ENCODE measurements around the gene FAM20A. TPM values are rescaled to one million over a fixed set of nuclear protein-coding genes. Genes with fewer than 3 reads are reported as not detected.

The FAM20A gene
- total RNA-seq, 2 experiments from 2014 or later: not detected

DNA sequence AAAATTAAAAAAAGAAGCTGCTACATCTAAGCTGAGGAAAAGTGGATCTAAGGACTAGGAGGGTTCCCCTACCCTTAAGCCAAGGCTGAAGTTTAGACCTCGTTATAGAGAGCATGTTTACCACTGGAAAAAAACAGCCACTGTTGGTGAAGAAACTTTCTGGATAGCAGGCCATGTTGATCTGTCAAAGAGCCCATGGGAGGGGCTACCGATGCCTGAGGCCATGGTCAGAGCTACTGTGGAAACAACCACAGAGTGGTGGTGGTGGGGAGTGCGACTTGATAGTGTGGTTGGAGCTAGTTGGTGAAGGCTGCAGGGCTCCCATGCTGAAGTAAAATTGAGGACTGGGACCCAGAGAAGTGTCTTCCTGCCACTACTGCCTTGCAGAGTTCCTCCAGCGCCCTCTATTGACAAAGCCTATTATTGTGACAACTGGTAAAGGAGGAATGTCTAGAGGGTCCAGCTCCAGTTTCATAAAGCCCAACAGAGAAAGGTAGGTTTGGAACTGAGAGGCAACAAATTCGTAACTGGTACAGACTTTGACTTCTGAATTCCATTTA is 12.7 kb upstream of the FAM20A start:
- Mint-ChIP-seq H3K4me3 (no peak overlapping the region), H3K27ac (no peak overlapping the region), H3K9me3 (peaks cover 9% of the 10 kb centered on the region), H3K36me3 (ENCODE audit: low read depth) (peaks cover 4% of the 10 kb centered on the region), H3K27me3 (peaks cover 46% of the 10 kb centered on the region), H3K4me1 (ENCODE audit: low read depth) (no peaks in the 10 kb centered on the region)
- H3K4me3 ChIP-seq (ENCODE audit: low read length): no peak overlapping the region
- DNase-seq (peak in 3 of 14 experiments; percentile 41 to 42 (median 42)), ATAC-seq (ENCODE audit: poor library complexity) (no peak)
- H3K9me3 ChIP-seq (ENCODE audit: control insufficient read depth in 1 of 2, insufficient read depth in 1 of 2, low read length in 2 of 2): peaks cover 0 to 23% of the 10 kb centered on the region in 2 experiments
- H3K36me3 ChIP-seq (ENCODE audit: insufficient read depth, low read length): no peaks in the 10 kb centered on the region
- TF ChIP-seq, protein P1, sequence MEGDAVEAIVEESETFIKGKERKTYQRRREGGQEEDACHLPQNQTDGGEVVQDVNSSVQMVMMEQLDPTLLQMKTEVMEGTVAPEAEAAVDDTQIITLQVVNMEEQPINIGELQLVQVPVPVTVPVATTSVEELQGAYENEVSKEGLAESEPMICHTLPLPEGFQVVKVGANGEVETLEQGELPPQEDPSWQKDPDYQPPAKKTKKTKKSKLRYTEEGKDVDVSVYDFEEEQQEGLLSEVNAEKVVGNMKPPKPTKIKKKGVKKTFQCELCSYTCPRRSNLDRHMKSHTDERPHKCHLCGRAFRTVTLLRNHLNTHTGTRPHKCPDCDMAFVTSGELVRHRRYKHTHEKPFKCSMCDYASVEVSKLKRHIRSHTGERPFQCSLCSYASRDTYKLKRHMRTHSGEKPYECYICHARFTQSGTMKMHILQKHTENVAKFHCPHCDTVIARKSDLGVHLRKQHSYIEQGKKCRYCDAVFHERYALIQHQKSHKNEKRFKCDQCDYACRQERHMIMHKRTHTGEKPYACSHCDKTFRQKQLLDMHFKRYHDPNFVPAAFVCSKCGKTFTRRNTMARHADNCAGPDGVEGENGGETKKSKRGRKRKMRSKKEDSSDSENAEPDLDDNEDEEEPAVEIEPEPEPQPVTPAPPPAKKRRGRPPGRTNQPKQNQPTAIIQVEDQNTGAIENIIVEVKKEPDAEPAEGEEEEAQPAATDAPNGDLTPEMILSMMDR (IDR thresholded peaks at IDR 0.05): no peak
- H3K27me3 ChIP-seq (ENCODE audit: control insufficient read depth in 1 of 2, insufficient read depth in 2 of 2, low read length in 2 of 2): peaks cover 0 to 11% of the 10 kb centered on the region in 2 experiments
- intact Hi-C loops (cut with DNase I, micrococcal nuclease): no loop called here
- POLR2A ChIA-PET: no interaction called here
- no peaks in the 10 kb centered on the region for H3K4me1 ChIP-seq (ENCODE audit: insufficient read depth, low read length)
- CTCF ChIA-PET: no interaction called here
- H3K27ac ChIP-seq (ENCODE audit: low read depth in 1 of 2, low read length in 2 of 2): no peak overlapping the region

DNA sequence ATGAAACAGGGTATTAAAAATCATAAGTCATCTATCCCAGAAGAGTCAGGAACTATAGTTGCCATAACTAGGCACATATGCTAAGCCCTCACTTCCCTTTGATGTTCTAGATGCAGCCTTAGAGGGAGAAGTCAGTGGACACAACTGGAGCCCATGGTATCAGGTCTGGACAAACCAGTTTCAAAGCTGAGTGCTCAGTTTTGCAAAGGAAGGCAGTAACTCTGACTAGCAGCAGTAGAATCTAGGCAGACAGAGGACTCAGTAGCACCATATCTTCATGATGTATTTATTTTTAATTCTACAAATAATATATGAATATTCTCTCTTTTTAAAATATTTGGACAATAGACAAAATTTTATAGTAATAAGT is 11.7 kb upstream of the FAM20A start:
- peaks cover 4% of the 10 kb centered on the region for H3K36me3 Mint-ChIP-seq (ENCODE audit: low read depth)
- Histone ChIP-seq H3K27ac (ENCODE audit: low read depth in 1 of 2, low read length in 2 of 2) (no peak overlapping the region), H3K36me3 (ENCODE audit: insufficient read depth, low read length) (no peaks in the 10 kb centered on the region), H3K9me3 (ENCODE audit: control insufficient read depth in 1 of 2, insufficient read depth in 1 of 2, low read length in 2 of 2) (peaks cover 0 to 30% of the 10 kb centered on the region in 2 experiments), H3K4me1 (ENCODE audit: insufficient read depth, low read length) (no peaks in the 10 kb centered on the region), H3K4me3 (ENCODE audit: low read length) (no peak overlapping the region), H3K27me3 (ENCODE audit: control insufficient read depth in 1 of 2, insufficient read depth in 2 of 2, low read length in 2 of 2) (peaks cover 0 to 11% of the 10 kb centered on the region in 2 experiments)
- ChIA-PET CTCF (no interaction called here), POLR2A (no interaction called here)
- peaks cover 37% of the 10 kb centered on the region for H3K27me3 Mint-ChIP-seq
- no peak overlapping the region for H3K27ac Mint-ChIP-seq
- H3K4me3 Mint-ChIP-seq: no peak overlapping the region
- peaks cover 9% of the 10 kb centered on the region for H3K9me3 Mint-ChIP-seq
- TF ChIP-seq, protein P1 (IDR thresholded peaks at IDR 0.05): no peak
- ATAC-seq (ENCODE audit: poor library complexity) (no peak), DNase-seq (no peak)
- H3K4me1 Mint-ChIP-seq (ENCODE audit: low read depth): no peaks in the 10 kb centered on the region
- intact Hi-C loops (cut with DNase I, micrococcal nuclease): no loop called here

DNA sequence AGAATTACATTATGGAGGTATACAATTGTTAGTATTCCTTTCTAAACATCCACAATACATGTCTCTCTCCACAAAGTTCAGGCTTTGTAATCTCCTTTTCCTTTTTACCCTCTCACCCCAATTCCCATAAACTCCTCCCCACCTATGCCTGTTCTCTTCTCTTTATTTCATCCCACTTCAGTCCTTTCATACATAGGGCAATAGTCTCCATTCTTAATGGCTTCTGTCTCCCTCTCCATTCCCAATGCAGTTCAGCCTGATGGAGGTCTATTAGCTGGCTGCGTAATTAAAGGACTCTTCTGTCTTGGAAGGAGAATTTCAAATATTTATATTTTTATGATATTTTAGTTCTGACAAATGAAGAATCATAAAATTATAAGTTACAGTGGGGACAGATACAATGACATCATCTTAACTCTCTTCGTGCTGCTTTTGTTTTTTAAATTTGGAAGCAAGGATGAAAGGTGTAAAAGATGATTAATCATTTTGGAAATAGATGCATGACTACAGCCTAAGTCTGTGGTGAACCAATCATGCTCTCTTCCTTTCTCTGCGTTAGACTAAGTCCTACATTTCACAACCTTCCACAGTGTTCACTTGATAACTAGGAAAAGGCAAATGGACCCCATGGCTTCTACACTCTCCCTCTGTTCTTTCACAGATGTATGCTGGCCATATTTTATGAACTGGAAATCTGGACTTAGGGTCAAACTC is 11.2 kb upstream of the FAM20A start:
- H3K4me1 ChIP-seq (ENCODE audit: insufficient read depth, low read length): no peaks in the 10 kb centered on the region
- H3K27ac Mint-ChIP-seq: no peak overlapping the region
- POLR2A ChIA-PET: no interaction called here
- H3K27ac ChIP-seq (ENCODE audit: low read depth in 1 of 2, low read length in 2 of 2): no peak overlapping the region
- H3K9me3 ChIP-seq (ENCODE audit: control insufficient read depth in 1 of 2, insufficient read depth in 1 of 2, low read length in 2 of 2): peaks cover 0 to 36% of the 10 kb centered on the region in 2 experiments
- peaks cover 0 to 11% of the 10 kb centered on the region in 2 experiments for H3K27me3 ChIP-seq (ENCODE audit: control insufficient read depth in 1 of 2, insufficient read depth in 2 of 2, low read length in 2 of 2)
- intact Hi-C loops (cut with DNase I, micrococcal nuclease): no loop called here
- H3K4me3 ChIP-seq (ENCODE audit: low read length): no peak overlapping the region
- TF ChIP-seq, protein P1 (IDR thresholded peaks at IDR 0.05): no peak
- ATAC-seq (ENCODE audit: poor library complexity): no peak
- no peak overlapping the region for H3K4me3 Mint-ChIP-seq
- peaks cover 4% of the 10 kb centered on the region for H3K36me3 Mint-ChIP-seq (ENCODE audit: low read depth)
- CTCF ChIA-PET: no interaction called here
- H3K9me3 Mint-ChIP-seq: peaks cover 11% of the 10 kb centered on the region
- H3K4me1 Mint-ChIP-seq (ENCODE audit: low read depth): no peaks in the 10 kb centered on the region
- H3K27me3 Mint-ChIP-seq: peaks cover 38% of the 10 kb centered on the region
- H3K36me3 ChIP-seq (ENCODE audit: insufficient read depth, low read length): no peaks in the 10 kb centered on the region
- no peak for DNase-seq

All from CD4-positive, alpha-beta T cell (primary cell).